Erythroblast (primary cell): ENCODE measurements around the gene MOB3B.

Source experiments
- GATA1 ChIP-seq: IDR thresholded peaks from 2 replicates; pipeline ENCODE4 v1.6.1; 2011; ENCODE audit warnings: low read depth, mild to moderate bottlenecking, control low read depth, low read length, moderate library complexity
- POLR2A ChIP-seq: IDR thresholded peaks from 2 replicates; pipeline ENCODE4 v1.6.1; 2011; ENCODE audit warnings: mild to moderate bottlenecking, low read length

GRCh38 chr9:27457445-27457844, 72.2 kb downstream of the MOB3B start:
- TF ChIP-seq POLR2A (no peak), GATA1 (no peak)
